H1 (cell line): ENCODE results near the gene DUS1L. TPM values are rescaled to one million over a fixed set of nuclear protein-coding genes. Genes with fewer than 3 reads are reported as not detected.

ENCODE experiments used
- CTCF ChIA-PET: fragments of 300-600 bp; sonication (Branson Sonifier 250); formaldehyde crosslinking; loops from one replicate; lab custom pipeline; 2021; ENCODE audit not compliant: partially characterized antibody; lab: Charles Lee
- POLR2A ChIA-PET: fragments of 300-600 bp; sonication (Branson Sonifier 250); formaldehyde crosslinking; loops from one replicate; lab custom pipeline; 2021; ENCODE audit warnings: inconsistent platforms; ENCODE audit not compliant: partially characterized antibody; lab: Charles Lee
- DNase-seq, 2 experiments: peaks; one replicate each; pipeline versions ENCODE4 v3.0.0 to v3.0.0-alpha.2; 2010 to 2022; ENCODE audit warnings: low spot score in 2 of 2, low read depth in 1 of 2, mixed read lengths in 1 of 2
- FAIRE-seq: peaks from 2 replicates; lab custom pipeline; 2011; peaks lifted over from hg19 to GRCh38; lab: Jason Lieb, UNC
- H2AFZ ChIP-seq: 2 replicates; pipeline ENCODE4 v1.8.1; 2012; ENCODE audit warnings: low read length, inconsistent platforms
- H2AK5ac ChIP-seq: 2 replicates; pipeline ENCODE4 v1.6.1; 2013; ENCODE audit warnings: low read depth, low read length
- H2BK120ac ChIP-seq: replicated peaks from 2 replicates; pipeline ENCODE3; 2013; ENCODE audit warnings: low read depth, low read length, inconsistent platforms
- H2BK12ac ChIP-seq: 2 replicates; pipeline ENCODE4 v1.6.1; 2013; ENCODE audit warnings: low read depth, low read length
- H2BK15ac ChIP-seq: 2 replicates; pipeline ENCODE4 v1.6.1; 2013; ENCODE audit warnings: low read length
- H2BK20ac ChIP-seq: 2 replicates; pipeline ENCODE4 v1.6.1; 2013; ENCODE audit warnings: low read length
- H2BK5ac ChIP-seq: 2 replicates; pipeline ENCODE4 v1.6.1; 2013; ENCODE audit warnings: low read depth, low read length
- H3K14ac ChIP-seq: 2 replicates; pipeline ENCODE4 v1.6.1; 2013; ENCODE audit warnings: inconsistent platforms; ENCODE audit not compliant: insufficient read length
- H3K18ac ChIP-seq: 2 replicates; pipeline ENCODE4 v1.6.1; 2013; ENCODE audit warnings: low read length; ENCODE audit errors: extremely low read depth
- H3K23ac ChIP-seq: 2 replicates; pipeline ENCODE4 v1.6.1; 2013; ENCODE audit warnings: inconsistent platforms; ENCODE audit not compliant: insufficient read length
- H3K23me2 ChIP-seq: 2 replicates; pipeline ENCODE4 v1.6.1; 2013; ENCODE audit warnings: low read depth, low read length
- H3K27ac ChIP-seq: 2 replicates; pipeline ENCODE4 v1.6.1; 2011; ENCODE audit warnings: low read depth, low read length, inconsistent platforms
- H3K27me3 ChIP-seq, 4 experiments: replicated peaks in 1 of 4; 1 replicate in 1 of 4; 2 replicates in 3 of 4; pipeline versions ENCODE4 v1.6.1 to v1.8.1; 2011 to 2013; ENCODE audit warnings: low read length in 3 of 4, mild to moderate bottlenecking in 3 of 4, inconsistent platforms in 2 of 4, mixed read lengths in 2 of 4, moderate library complexity in 1 of 4; ENCODE audit not compliant: control insufficient read depth in 3 of 4, insufficient read depth in 3 of 4; ENCODE audit errors: extremely low read depth in 1 of 4
- H3K36me3 ChIP-seq, 4 experiments: 2 replicates each; pipeline versions ENCODE4 v1.6.1 to v1.8.1; 2011 to 2013; ENCODE audit warnings: mild to moderate bottlenecking in 4 of 4, low read length in 3 of 4, moderate library complexity in 2 of 4, control low read depth in 1 of 4, inconsistent platforms in 1 of 4; ENCODE audit not compliant: insufficient read depth in 4 of 4, control insufficient read depth in 2 of 4
- H3K4ac ChIP-seq: replicated peaks from 2 replicates; pipeline ENCODE3; 2013; ENCODE audit warnings: low read length, low read depth, mixed read lengths, inconsistent platforms; ENCODE audit not compliant: insufficient read length
- H3K4me1 ChIP-seq, 4 experiments: replicated peaks in 1 of 4; 1 replicate in 1 of 4; 2 replicates in 3 of 4; pipeline versions ENCODE4 v1.6.1 to v1.8.1; 2011 to 2013; ENCODE audit warnings: low read length in 3 of 4, inconsistent platforms in 2 of 4, mixed read lengths in 1 of 4; ENCODE audit not compliant: insufficient read depth in 4 of 4, control insufficient read depth in 3 of 4
- H3K4me2 ChIP-seq, 2 experiments: 2 replicates each; pipeline versions ENCODE4 v1.6.1 to v1.8.1; 2011 to 2013; ENCODE audit warnings: low read depth in 2 of 2, low read length in 2 of 2, control low read depth in 1 of 2, inconsistent platforms in 1 of 2, mild to moderate bottlenecking in 1 of 2; ENCODE audit not compliant: insufficient read depth in 1 of 2
- H3K4me3 ChIP-seq, 4 experiments: fragments of 200-600, 300-600 bp in 1 of 4; sonication (generic), shearing (Covaris generic), sonication (Bioruptor Twin) in 1 of 4; 2 replicates each; pipeline versions ENCODE4 v1.5.1 to v1.8.1; 2011 to 2016; ENCODE audit warnings: low read length in 4 of 4, low read depth in 3 of 4, control low read depth in 2 of 4, inconsistent platforms in 2 of 4, mild to moderate bottlenecking in 2 of 4, mixed read lengths in 1 of 4, moderate library complexity in 1 of 4; ENCODE audit not compliant: insufficient read depth in 2 of 4; ENCODE audit errors: extremely low read depth in 1 of 4
- H3K56ac ChIP-seq: replicated peaks from 2 replicates; pipeline ENCODE3; 2013; ENCODE audit warnings: low read depth, mild to moderate bottlenecking, mixed read lengths, low read length, inconsistent platforms; ENCODE audit not compliant: insufficient read length
- H3K79me1 ChIP-seq: 2 replicates; pipeline ENCODE4 v1.6.1; 2013; ENCODE audit warnings: low read depth, low read length, control low read depth
- H3K79me2 ChIP-seq, 2 experiments: 2 replicates each; pipeline versions ENCODE4 v1.6.1 to v1.8.1; 2012 to 2013; ENCODE audit warnings: low read length in 2 of 2, mild to moderate bottlenecking in 2 of 2, inconsistent platforms in 1 of 2; ENCODE audit not compliant: insufficient read depth in 2 of 2, control insufficient read depth in 1 of 2
- H3K9ac ChIP-seq, 4 experiments: replicated peaks in 1 of 4; 1 replicate in 1 of 4; 2 replicates in 3 of 4; pipeline versions ENCODE4 v1.6.1 to v1.8.1; 2011 to 2013; ENCODE audit warnings: low read depth in 3 of 4, low read length in 3 of 4, control low read depth in 2 of 4, mild to moderate bottlenecking in 2 of 4, moderate library complexity in 2 of 4, inconsistent platforms in 1 of 4; ENCODE audit errors: extremely low read depth in 1 of 4
- H3K9me3 ChIP-seq, 2 experiments: 2 replicates each; pipeline versions ENCODE4 v1.6.1 to v1.8.1; 2012 to 2013; ENCODE audit warnings: mild to moderate bottlenecking in 2 of 2, moderate library complexity in 2 of 2, control low read depth in 1 of 2, inconsistent platforms in 1 of 2, low read depth in 1 of 2, low read length in 1 of 2, mixed read lengths in 1 of 2; ENCODE audit not compliant: insufficient read depth in 2 of 2
- H4K20me1 ChIP-seq, 2 experiments: replicated peaks in 1 of 2; 2 replicates each; pipeline versions ENCODE3 to v1.8.1; 2011 to 2013; ENCODE audit warnings: inconsistent platforms in 2 of 2, low read length in 2 of 2, mild to moderate bottlenecking in 1 of 2; ENCODE audit not compliant: insufficient read depth in 2 of 2, control insufficient read depth in 1 of 2
- H4K5ac ChIP-seq: 2 replicates; pipeline ENCODE4 v1.6.1; 2013; ENCODE audit warnings: low read length, low read depth, mixed read lengths, inconsistent platforms; ENCODE audit not compliant: insufficient read length
- H4K8ac ChIP-seq: 2 replicates; pipeline ENCODE4 v1.8.0; 2013; ENCODE audit warnings: mild to moderate bottlenecking, moderate library complexity, low read length, inconsistent platforms; ENCODE audit not compliant: insufficient read depth; ENCODE audit errors: extremely low read depth
- H4K91ac ChIP-seq: replicated peaks from 2 replicates; pipeline ENCODE3; 2013; ENCODE audit warnings: low read length, mixed read lengths, inconsistent platforms; ENCODE audit not compliant: insufficient read length
- BACH1 ChIP-seq: IDR thresholded peaks from 2 replicates; pipeline ENCODE4 v1.6.1; 2012; ENCODE audit warnings: low read length, improper control_type of control experiment
- CBX5 ChIP-seq: fragments of 300-800, 300-1000 bp; sonication (generic); IDR thresholded peaks from 2 replicates; pipeline ENCODE4 v1.7.1; 2016; ENCODE audit warnings: antibody characterized with exemption, low read length, low read depth
- CHD1 ChIP-seq: IDR thresholded peaks from 2 replicates; pipeline ENCODE4 v1.6.1; 2012; ENCODE audit warnings: low read depth, low read length, improper control_type of control experiment
- CTBP2 ChIP-seq: IDR thresholded peaks from 2 replicates; pipeline ENCODE4 v1.7.0; 2011; ENCODE audit warnings: borderline replicate concordance, mild to moderate bottlenecking, moderate library complexity, mixed read lengths, low read length; ENCODE audit not compliant: insufficient read depth, insufficient read length
- GTF2F1 ChIP-seq: IDR thresholded peaks from 2 replicates; pipeline ENCODE4 v1.6.1; 2012; ENCODE audit warnings: low read depth, low read length, improper control_type of control experiment, borderline replicate concordance
- HDAC6 ChIP-seq: IDR thresholded peaks from one replicate; pipeline ENCODE4 v1.7.1; 2012; ENCODE audit warnings: low read depth, mild to moderate bottlenecking, inconsistent platforms, low read length, moderate library complexity
- JUND ChIP-seq: IDR thresholded peaks from 2 replicates; pipeline ENCODE4 v1.6.1; 2011; ENCODE audit warnings: mild to moderate bottlenecking, improper control_type of control experiment, low read length
- PHF8 ChIP-seq: fragments of 200-600 bp; sonication (generic); conservative IDR thresholded peaks from 2 replicates; pipeline ENCODE4 v1.7.1; 2012; ENCODE audit warnings: low read depth, mild to moderate bottlenecking, inconsistent platforms, low read length, moderate library complexity
- RFX5 ChIP-seq: IDR thresholded peaks from 2 replicates; pipeline ENCODE4 v1.6.1; 2011; ENCODE audit warnings: low read depth, low read length, improper control_type of control experiment, borderline replicate concordance
- TEAD4 ChIP-seq: IDR thresholded peaks from 2 replicates; pipeline ENCODE4 v1.6.1; 2012; ENCODE audit warnings: low read depth, low read length, inconsistent platforms, mixed read lengths
- YY1 ChIP-seq: IDR thresholded peaks from 2 replicates; pipeline ENCODE4 v1.6.1; 2011; ENCODE audit warnings: low read depth, mild to moderate bottlenecking, low read length
- ZNF274 ChIP-seq: IDR thresholded peaks from 2 replicates; pipeline ENCODE4 v1.7.0; 2012; ENCODE audit warnings: low read length, borderline replicate concordance; ENCODE audit errors: extremely low read depth
- WGBS, 2 experiments: shearing (Covaris generic) in 1 of 2; methylation state at CpG; one replicate each; pipeline versions ENCODE4 v1.1.6 to v1.1.7; 2013 to 2015; ENCODE audit warnings: low lambda C conversion rate in 2 of 2, mixed read lengths in 2 of 2, inconsistent platforms in 1 of 2, low coverage in 1 of 2, missing lambda C conversion rate in 1 of 2; ENCODE audit not compliant: insufficient replicate concordance in 2 of 2, insufficient coverage in 1 of 2, insufficient read length in 1 of 2; ENCODE audit errors: extremely low coverage in 1 of 2, missing lambda C conversion rate in 1 of 2; 5-methylcytosine and 5-hydroxymethylcytosine counted together
- polyA plus RNA-seq, 7 experiments: library from polyadenylated mRNA; depleted of rRNA in 3 of 7; stranded (reverse) in 5 of 7; unstranded in 2 of 7; fragments of >200 nt in 5 of 7; fragments of 200-250 nt in 2 of 7; gene quantifications; 1 replicate in 5 of 7; 2 replicates in 1 of 7; 4 replicates in 1 of 7; pipeline versions ENCODE4 v1.2.1 to v1.2.3, GENCODE V29; 2011 to 2013; ENCODE audit warnings: missing spikeins in 2 of 7, mixed read lengths in 2 of 7
- total RNA-seq: library from RNA; stranded (reverse); fragmentation: NEBNext Ultra II Directional; extraction: Animal tissue kit (Norgen Biotek cat#: 25700); gene quantifications from 2 replicates; pipeline ENCODE4 v1.2.1, GENCODE V29; 2021

Gene DUS1L
- total and polyA plus RNA-seq, 2 of the 8 experiments (the other 6 are each of a cell fraction or from before 2014, with no cell fraction given): 34.5 to 69.1 TPM

DNA sequence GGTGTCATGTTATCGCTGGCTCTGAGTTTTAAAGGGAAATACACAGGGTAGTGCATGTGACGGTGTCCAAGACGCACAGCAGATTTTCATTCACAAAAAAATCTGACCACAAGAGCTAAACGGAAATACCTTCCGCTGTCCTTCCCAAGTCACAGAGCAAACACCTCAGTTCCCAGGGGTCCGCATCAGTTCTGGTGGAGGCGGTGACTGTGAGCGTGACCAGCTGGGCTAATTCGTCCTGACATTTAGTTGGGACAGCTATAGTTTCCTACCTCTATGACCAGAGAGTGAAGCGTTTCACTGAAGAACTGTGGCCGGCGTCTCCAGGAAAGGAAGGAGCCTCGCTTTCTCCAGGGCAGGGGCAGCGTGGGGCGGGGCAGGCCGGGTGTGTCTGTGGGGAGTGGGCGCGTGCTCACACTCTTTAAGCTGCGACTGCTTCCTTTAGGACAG is 42.9 kb upstream of the DUS1L start:
- no peak overlapping the region for H2BK15ac ChIP-seq
- H3K4me1 ChIP-seq: peaks cover 0 to 28% (median 24%) of the 10 kb centered on the region in 4 experiments; a peak in 6 of 7 replicates
- H3K79me2 ChIP-seq: no peaks in the 10 kb centered on the region
- no peaks in the 10 kb centered on the region for H3K79me1 ChIP-seq
- no peak for FAIRE-seq
- H2BK120ac ChIP-seq: no peak overlapping the region
- no peak overlapping the region for H2BK20ac ChIP-seq
- no peak overlapping the region for H2AFZ ChIP-seq
- peaks cover 0 to 2% of the 10 kb centered on the region in 2 experiments for H4K20me1 ChIP-seq
- H3K4ac ChIP-seq: no peak overlapping the region
- no peak overlapping the region for H4K91ac ChIP-seq
- DNase-seq: no peak
- ChIA-PET POLR2A (interaction anchor here (0.5 to 2.6 kb wide), 6 partner anchors 8 to 145 kb away, joined by 3 to 11 read pairs (median 4); partner anchors contain the start of gene FASN), CTCF (interaction anchor here (1.1 to 3.5 kb wide), 10 partner anchors 10 to 101 kb away, joined by 3 to 12 read pairs (median 4); no protein-coding TSS in a partner anchor)
- H3K4me3 ChIP-seq: no peak overlapping the region
- no peak overlapping the region for H3K14ac ChIP-seq
- H2AK5ac ChIP-seq: no peak overlapping the region
- H2BK5ac ChIP-seq: no peak overlapping the region
- 83% methylated on average over 18 of the region's 19 CpGs; no CpG with 5 or more reads in 1 of the 2 experiments for WGBS, 2 experiments
- peaks cover 0 to 4% (median 0%) of the 10 kb centered on the region in 4 experiments; a peak in 2 of 7 replicates for H3K27me3 ChIP-seq
- H3K36me3 ChIP-seq: no peaks in the 10 kb centered on the region
- no peak overlapping the region for H2BK12ac ChIP-seq
- H3K9ac ChIP-seq: no peak overlapping the region; a peak in 1 of 7 replicates
- H3K56ac ChIP-seq: no peak overlapping the region
- no peaks in the 10 kb centered on the region for H3K23me2 ChIP-seq
- H3K9me3 ChIP-seq: no peaks in the 10 kb centered on the region
- H4K5ac ChIP-seq: no peak overlapping the region
- no peak overlapping the region for H3K27ac ChIP-seq
- H3K23ac ChIP-seq: no peak overlapping the region
- H3K18ac ChIP-seq: no peak overlapping the region
- no peak overlapping the region for H3K4me2 ChIP-seq
- no peak overlapping the region for H4K8ac ChIP-seq
- no peak for TF ChIP-seq JUND
- TF ChIP-seq CHD1: no peak
- TF ChIP-seq BACH1: no peak
- TF ChIP-seq TEAD4: no peak
- TF ChIP-seq GTF2F1: no peak
- TF ChIP-seq YY1: no peak
- TF ChIP-seq HDAC6: no peak
- TF ChIP-seq CTBP2: no peak
- no peak for TF ChIP-seq RFX5
- TF ChIP-seq ZNF274: no peak
- no peak for TF ChIP-seq CBX5
- no peak for TF ChIP-seq PHF8
